Lung (tissue), 12 donors: Measurements from ENCODE around the gene FAM98C. TPM values are rescaled to one million over a fixed set of nuclear protein-coding genes. Genes with fewer than 3 reads are reported as not detected.

Experiments
- ATAC-seq: fragments of 200-7000 bp; cut with Tn5 transposase; one replicate; pipeline ENCODE4 v1.9.1; 2020; ENCODE audit warnings: moderate number of reproducible peaks; ENCODE audit not compliant: insufficient read depth, low FRiP score
- DNase-seq, 3 donors: peaks; one replicate each; pipeline ENCODE4 v3.0.0-alpha.2; 2013 to 2017
- H3K27ac ChIP-seq, 2 donors: one replicate each; pipeline ENCODE4 v1.5.1; 2013; ENCODE audit warnings: mild to moderate bottlenecking in 2 of 2, moderate library complexity in 2 of 2, control low read depth in 1 of 2, inconsistent platforms in 1 of 2, low read depth in 1 of 2, low read length in 1 of 2
- H3K27me3 ChIP-seq, 3 donors: one replicate each; pipeline ENCODE4 v1.5.1; 2013; ENCODE audit warnings: low read length in 2 of 3; ENCODE audit not compliant: control insufficient read depth in 3 of 3, insufficient read depth in 3 of 3
- H3K36me3 ChIP-seq, 4 donors: one replicate each; pipeline ENCODE4 v1.5.1; 2013; ENCODE audit warnings: low read length in 4 of 4, mild to moderate bottlenecking in 1 of 4, moderate library complexity in 1 of 4; ENCODE audit not compliant: control insufficient read depth in 4 of 4, insufficient read depth in 4 of 4
- H3K4me1 ChIP-seq, 5 donors: one replicate each; pipeline ENCODE4 v1.5.1; 2013; ENCODE audit warnings: low read length in 5 of 5, mild to moderate bottlenecking in 2 of 5, moderate library complexity in 1 of 5; ENCODE audit not compliant: control insufficient read depth in 5 of 5, insufficient read depth in 5 of 5
- H3K4me3 ChIP-seq: one replicate; pipeline ENCODE4 v1.5.1; 2013; ENCODE audit warnings: mild to moderate bottlenecking, control low read depth, moderate library complexity
- H3K9ac ChIP-seq, 2 donors: one replicate each; pipeline ENCODE4 v1.5.1; 2013; ENCODE audit warnings: low read length in 2 of 2, control low read depth in 1 of 2; ENCODE audit not compliant: insufficient read depth in 1 of 2
- H3K9me3 ChIP-seq, 4 donors: one replicate each; pipeline ENCODE4 v1.5.1; 2013; ENCODE audit warnings: low read length in 3 of 4, mild to moderate bottlenecking in 1 of 4, moderate library complexity in 1 of 4; ENCODE audit not compliant: control insufficient read depth in 4 of 4, insufficient read depth in 3 of 4
- WGBS, 2 donors: extraction: QIAGEN DNeasy Blood & Tissue Kit; methylation state at CpG; one replicate each; pipeline ENCODE4 v1.1.7; 2013; 5-methylcytosine and 5-hydroxymethylcytosine counted together
- polyA plus RNA-seq, 2 donors: library from polyadenylated mRNA; stranded (reverse); fragments of 200-250 nt; gene quantifications; one replicate each; pipeline ENCODE4 v1.2.1, GENCODE V29; 2013
- total RNA-seq, 2 donors: library from RNA; depleted of rRNA in 1 of 2; stranded (reverse); fragments of >200 nt in 1 of 2; gene quantifications; one replicate each; pipeline ENCODE4 v1.2.1, GENCODE V29; 2014 to 2021
- TF ChIP-seq, protein P1 (sequence below): IDR thresholded peaks from 2 replicates; pipeline ENCODE4 v1.5.1; 2012; ENCODE audit warnings: mild to moderate bottlenecking; ENCODE audit errors: control extremely low read depth, extremely low read depth
- donor health status: control.
- donor health status: control.
- donor health status: Bipolar disorder and iron deficiency.
- donor health status: healthy.
- donor health status: DM: yes; HTN: yes; CAD: no.

The FAM98C gene
- total and polyA plus RNA-seq, 4 donors, result 13.1 to 22.0 (median 20.2) TPM

- Histone ChIP-seq H3K27me3 (peaks cover 0 to 14% (median 3%) of the 10 kb centered on the region in 3 donors), H3K27ac (no peak overlapping the region), H3K9ac (no peak overlapping the region), H3K4me3 (no peak overlapping the region), H3K4me1 (no peaks in the 10 kb centered on the region), H3K36me3 (no peaks in the 10 kb centered on the region), H3K9me3 (no peaks in the 10 kb centered on the region)
- TF ChIP-seq, protein P1, sequence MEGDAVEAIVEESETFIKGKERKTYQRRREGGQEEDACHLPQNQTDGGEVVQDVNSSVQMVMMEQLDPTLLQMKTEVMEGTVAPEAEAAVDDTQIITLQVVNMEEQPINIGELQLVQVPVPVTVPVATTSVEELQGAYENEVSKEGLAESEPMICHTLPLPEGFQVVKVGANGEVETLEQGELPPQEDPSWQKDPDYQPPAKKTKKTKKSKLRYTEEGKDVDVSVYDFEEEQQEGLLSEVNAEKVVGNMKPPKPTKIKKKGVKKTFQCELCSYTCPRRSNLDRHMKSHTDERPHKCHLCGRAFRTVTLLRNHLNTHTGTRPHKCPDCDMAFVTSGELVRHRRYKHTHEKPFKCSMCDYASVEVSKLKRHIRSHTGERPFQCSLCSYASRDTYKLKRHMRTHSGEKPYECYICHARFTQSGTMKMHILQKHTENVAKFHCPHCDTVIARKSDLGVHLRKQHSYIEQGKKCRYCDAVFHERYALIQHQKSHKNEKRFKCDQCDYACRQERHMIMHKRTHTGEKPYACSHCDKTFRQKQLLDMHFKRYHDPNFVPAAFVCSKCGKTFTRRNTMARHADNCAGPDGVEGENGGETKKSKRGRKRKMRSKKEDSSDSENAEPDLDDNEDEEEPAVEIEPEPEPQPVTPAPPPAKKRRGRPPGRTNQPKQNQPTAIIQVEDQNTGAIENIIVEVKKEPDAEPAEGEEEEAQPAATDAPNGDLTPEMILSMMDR, result no peak
- ATAC-seq (no peak), DNase-seq (no peak)
- WGBS, 2 donors, result 90 to 94% methylated on average over 2 of the region's 2 CpGs
Observed at GRCh38 chr19:38429811-38430156, 26.9 kb downstream of the FAM98C start.

DNA sequence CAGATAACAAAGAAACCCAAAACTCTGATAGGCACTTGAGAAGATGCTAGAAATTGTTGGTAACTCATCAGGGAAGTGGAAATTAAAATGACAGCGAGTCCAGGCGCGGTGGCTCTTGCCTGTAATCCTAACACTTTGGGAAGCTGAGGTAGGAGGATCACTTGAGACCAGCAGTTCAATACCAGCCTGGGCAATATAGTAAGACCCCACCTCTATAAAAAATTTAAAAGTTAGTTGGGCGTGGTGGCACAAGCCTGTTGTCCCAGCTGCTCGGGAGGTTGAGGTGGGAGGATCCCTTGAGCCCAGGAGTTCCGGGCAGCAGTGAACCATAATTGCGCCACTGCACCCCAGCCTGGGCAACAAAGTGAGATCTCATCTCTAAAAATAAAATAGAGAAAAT lies 28.0 kb downstream of the FAM98C start:
- TF ChIP-seq, protein P1, result no peak
- no peak overlapping the region for H3K9ac ChIP-seq
- DNase-seq (no peak), ATAC-seq (no peak)
- H3K36me3 ChIP-seq, result no peaks in the 10 kb centered on the region
- H3K4me3 ChIP-seq, result no peak overlapping the region
- peaks cover 0 to 14% (median 3%) of the 10 kb centered on the region in 3 donors for H3K27me3 ChIP-seq
- H3K4me1 ChIP-seq, result no peaks in the 10 kb centered on the region
- H3K27ac ChIP-seq, result no peak overlapping the region
- 85 to 87% methylated on average over 7 of the region's 7 CpGs for WGBS, 2 donors
- no peaks in the 10 kb centered on the region for H3K9me3 ChIP-seq

GRCh38 chr19:38433268-38433733 lies 30.4 kb downstream of the FAM98C start, which contains the start of gene RYR1:
TSS of gene RYR1 (plus strand) at chr19:38433691. CDS start at chr19:38433830, 139 bp downstream.
- DNase-seq (peak; percentile 17 to 46 (median 30)), ATAC-seq (peak; percentile 72)
- TF ChIP-seq, protein P1, result no peak
- H3K9ac ChIP-seq, result no peak within 1 kb of the TSS
- H3K9me3 ChIP-seq, result no peaks in the 10 kb centered on the region
- H3K4me3 ChIP-seq, result no peak within 1 kb of the TSS
- H3K27me3 ChIP-seq, result peaks cover 0 to 9% (median 3%) of the 10 kb centered on the region in 3 donors
- no peaks in the 10 kb centered on the region for H3K36me3 ChIP-seq
- 15 to 16% methylated on average over 20 of the region's 20 CpGs for WGBS, 2 donors
- H3K27ac ChIP-seq, result no peak within 1 kb of the TSS
- no peaks in the 10 kb centered on the region for H3K4me1 ChIP-seq

DNA sequence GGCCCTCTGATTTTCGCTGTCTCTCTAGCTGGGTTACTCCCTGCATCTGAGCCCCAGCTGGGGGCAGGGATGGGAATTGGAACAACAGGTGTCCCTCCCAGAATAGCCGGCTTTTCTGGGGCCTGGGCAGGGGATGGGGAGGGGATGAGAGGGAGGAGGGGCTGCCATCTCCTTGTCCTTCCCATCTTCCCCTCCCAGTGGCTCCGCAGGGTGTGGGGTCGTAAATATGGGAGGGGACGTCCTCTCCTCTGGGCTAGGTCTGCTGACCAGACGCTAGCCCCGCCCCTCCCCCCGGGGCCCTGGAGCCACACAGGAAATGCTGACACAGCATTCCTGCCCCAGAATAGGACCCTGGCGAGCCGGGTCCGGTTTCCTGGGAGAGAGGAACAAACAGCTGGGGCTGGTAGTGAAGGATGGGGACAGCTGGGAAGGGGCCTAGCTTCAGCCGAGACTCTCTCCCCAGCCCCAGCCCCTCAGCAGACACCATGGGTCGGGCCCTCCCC lies 31.7 kb downstream of the FAM98C start:
- Histone ChIP-seq H3K27ac (no peak overlapping the region), H3K36me3 (no peaks in the 10 kb centered on the region), H3K27me3 (peaks cover 0 to 9% (median 3%) of the 10 kb centered on the region in 3 donors), H3K4me1 (no peaks in the 10 kb centered on the region), H3K4me3 (no peak overlapping the region), H3K9me3 (no peaks in the 10 kb centered on the region), H3K9ac (no peak overlapping the region)
- ATAC-seq (no peak), DNase-seq (peak in 1 of 3 donors; percentile 32)
- 22 to 27% methylated on average over 13 of the region's 13 CpGs for WGBS, 2 donors
- TF ChIP-seq, protein P1, result no peak
